Fibroblast of pulmonary artery (primary cell): ENCODE results near the gene SH3BP4.

Source experiments
- DNase-seq: peaks from one replicate; pipeline ENCODE4 v3.0.0-alpha.2; 2010; ENCODE audit warnings: low read depth
- H3K4me3 ChIP-seq: replicated peaks from 2 replicates; pipeline ENCODE4 v1.5.1; 2011; ENCODE audit warnings: low read depth, mild to moderate bottlenecking, control low read depth, low read length, moderate library complexity
- CTCF ChIP-seq: IDR thresholded peaks from 2 replicates; pipeline ENCODE4 v1.5.1; 2011; ENCODE audit warnings: mild to moderate bottlenecking, control low read depth, low read length, inconsistent platforms; ENCODE audit errors: missing control alignments

SH3BP4 gene

GRCh38 chr2:234930397-234930796 lies 21.4 kb upstream of the SH3BP4 start:
- DNase-seq: no peak
- TF ChIP-seq CTCF: no peak
- no peak overlapping the region for H3K4me3 ChIP-seq

- no peak for DNase-seq
- no peak overlapping the region for H3K4me3 ChIP-seq
- TF ChIP-seq CTCF: no peak
Measured at GRCh38 chr2:234931371-234931770, 20.4 kb upstream of the SH3BP4 start.

- no peak overlapping the region for H3K4me3 ChIP-seq
- TF ChIP-seq CTCF: no peak
- DNase-seq: no peak
Measured at GRCh38 chr2:234932591-234933168, 19.1 kb upstream of the SH3BP4 start.

- H3K4me3 ChIP-seq: no peak overlapping the region
- no peak for DNase-seq
- TF ChIP-seq CTCF: no peak
Measured at GRCh38 chr2:234935311-234935710, 16.5 kb upstream of the SH3BP4 start.

GRCh38 chr2:234939576-234939975 lies 12.2 kb upstream of the SH3BP4 start:
- no peak for DNase-seq
- H3K4me3 ChIP-seq: no peak overlapping the region
- TF ChIP-seq CTCF: no peak

- H3K4me3 ChIP-seq: no peak overlapping the region
- DNase-seq: no peak
- TF ChIP-seq CTCF: no peak
Measured at GRCh38 chr2:234939996-234940395, 11.8 kb upstream of the SH3BP4 start.

- no peak for DNase-seq
- TF ChIP-seq CTCF: no peak
- no peak overlapping the region for H3K4me3 ChIP-seq
Measured at GRCh38 chr2:234940527-234940926, 11.3 kb upstream of the SH3BP4 start.
